Endothelial cell of umbilical vein (primary cell): ENCODE results near the gene CSNK1A1. TPM values are rescaled to one million over a fixed set of nuclear protein-coding genes. Genes with fewer than 3 reads are reported as not detected.

Experiments
- BruUV-seq: library from RNA; stranded (reverse); fragments of 400-500 nt; replicated peaks from 2 replicates; lab custom pipeline; 2021; lab: Mats Ljungman, UMichigan
- CTCF ChIA-PET: fragments of 300-600, 350-600 bp; sonication (Branson Sonifier 250); formaldehyde crosslinking; loops from one replicate; lab custom pipeline; 2021; ENCODE audit warnings: antibody characterized with exemption, inconsistent platforms; lab: Charles Lee
- POLR2A ChIA-PET: fragments of 300-600, 350-600 bp; sonication (Branson Sonifier 250); formaldehyde crosslinking; loops from one replicate; lab custom pipeline; 2021; ENCODE audit warnings: antibody characterized with exemption, inconsistent platforms; lab: Charles Lee
- DNase-seq: peaks from one replicate; pipeline ENCODE4 v3.0.0-alpha.2; 2011; ENCODE audit warnings: low read depth, low spot score
- FAIRE-seq: peaks from 2 replicates; lab custom pipeline; 2011; peaks lifted over from hg19 to GRCh38; lab: Jason Lieb, UNC
- H2AFZ ChIP-seq: 2 replicates; pipeline ENCODE4 v1.6.0; 2012; ENCODE audit warnings: low read depth, low read length, control low read depth, inconsistent platforms
- H3K27ac ChIP-seq: 2 replicates; pipeline ENCODE4 v1.5.1; 2011; ENCODE audit warnings: low read depth, mild to moderate bottlenecking, control low read depth, low read length, moderate library complexity; ENCODE audit not compliant: insufficient read depth
- H3K27me3 ChIP-seq, 2 experiments: 2 replicates each; pipeline versions ENCODE4 v1.6.0 to v1.6.1; 2011; ENCODE audit warnings: low read length in 2 of 2, mixed read lengths in 1 of 2; ENCODE audit not compliant: control insufficient read depth in 2 of 2, insufficient read depth in 2 of 2
- H3K36me3 ChIP-seq, 2 experiments: 2 replicates in 1 of 2; 3 replicates in 1 of 2; pipeline ENCODE4 v1.5.1; 2011; ENCODE audit warnings: low read length in 2 of 2, mild to moderate bottlenecking in 1 of 2, moderate library complexity in 1 of 2; ENCODE audit not compliant: control insufficient read depth in 2 of 2, insufficient read depth in 2 of 2; ENCODE audit errors: extremely low read depth in 1 of 2
- H3K4me1 ChIP-seq: 3 replicates; pipeline ENCODE4 v1.5.1; 2011; ENCODE audit warnings: mild to moderate bottlenecking, low read length; ENCODE audit not compliant: control insufficient read depth, insufficient read depth; ENCODE audit errors: extremely low read depth
- H3K4me2 ChIP-seq: 2 replicates; pipeline ENCODE4 v1.6.1; 2011; ENCODE audit warnings: low read length, control low read depth, mixed read lengths; ENCODE audit not compliant: insufficient read depth
- H3K4me3 ChIP-seq, 3 experiments: fragments of 200-600 bp in 1 of 3; sonication (generic), shearing (Covaris generic) in 1 of 3; replicated peaks in 1 of 3; 2 replicates each; pipeline ENCODE4 v1.5.1; 2011 to 2016; ENCODE audit warnings: control low read depth in 3 of 3, low read length in 3 of 3, mild to moderate bottlenecking in 2 of 3, inconsistent platforms in 1 of 3, low read depth in 1 of 3, moderate library complexity in 1 of 3; ENCODE audit not compliant: insufficient read depth in 1 of 3
- H3K79me2 ChIP-seq: 2 replicates; pipeline ENCODE4 v1.6.0; 2012; ENCODE audit warnings: low read length, inconsistent platforms; ENCODE audit not compliant: control insufficient read depth, insufficient read depth
- H3K9ac ChIP-seq: replicated peaks from 2 replicates; pipeline ENCODE3; 2011; ENCODE audit warnings: low read length, control low read depth; ENCODE audit not compliant: insufficient read depth; ENCODE audit errors: extremely low read depth
- H3K9me1 ChIP-seq: replicated peaks from 3 replicates; pipeline ENCODE4 v1.6.0; 2011; ENCODE audit warnings: mild to moderate bottlenecking, low read length; ENCODE audit not compliant: control insufficient read depth, insufficient read depth; ENCODE audit errors: extremely low read depth
- H3K9me3 ChIP-seq: replicated peaks from 2 replicates; pipeline ENCODE4 v1.5.1; 2012; ENCODE audit warnings: low read length, inconsistent platforms; ENCODE audit not compliant: control insufficient read depth, insufficient read depth
- H4K20me1 ChIP-seq: replicated peaks from 2 replicates; pipeline ENCODE3; 2011; ENCODE audit warnings: mild to moderate bottlenecking, low read length; ENCODE audit not compliant: control insufficient read depth, insufficient read depth; ENCODE audit errors: extremely low read depth
- CTCF ChIP-seq, 2 donors: IDR thresholded peaks; 1 replicate in 1 of 2; 2 replicates in 1 of 2; pipeline ENCODE4 v1.5.1; 2011; ENCODE audit warnings: low read length in 2 of 2, mild to moderate bottlenecking in 2 of 2, moderate library complexity in 2 of 2, control low read depth in 1 of 2, inconsistent platforms in 1 of 2, low read depth in 1 of 2; ENCODE audit not compliant: insufficient read depth in 1 of 2; ENCODE audit errors: extremely low read depth in 1 of 2
- EZH2 ChIP-seq: IDR thresholded peaks from 2 replicates; pipeline ENCODE4 v1.6.1; 2012; ENCODE audit warnings: borderline replicate concordance, low read depth, mild to moderate bottlenecking, moderate library complexity, low read length, inconsistent platforms; ENCODE audit not compliant: severe bottlenecking
- FOS ChIP-seq: IDR thresholded peaks from 2 replicates; pipeline ENCODE4 v1.6.1; 2011; ENCODE audit warnings: mild to moderate bottlenecking, low read length, moderate library complexity, borderline replicate concordance; ENCODE audit not compliant: insufficient read depth
- GATA2 ChIP-seq: IDR thresholded peaks from 2 replicates; pipeline ENCODE4 v1.7.0; 2011; ENCODE audit warnings: low read depth, mild to moderate bottlenecking, moderate library complexity, mixed read lengths, low read length; ENCODE audit not compliant: insufficient read length, insufficient read depth
- JUN ChIP-seq: IDR thresholded peaks from 2 replicates; pipeline ENCODE4 v1.6.1; 2011; ENCODE audit warnings: borderline replicate concordance, low read depth; ENCODE audit not compliant: insufficient read length, insufficient read depth
- MAX ChIP-seq: IDR thresholded peaks from 2 replicates; pipeline ENCODE4 v1.6.1; 2011; ENCODE audit not compliant: insufficient read depth, insufficient read length
- MYC ChIP-seq: IDR thresholded peaks from one replicate; pipeline ENCODE4 v1.6.1; 2011; ENCODE audit warnings: mild to moderate bottlenecking, low read depth, low read length
- POLR2A ChIP-seq: IDR thresholded peaks from 2 replicates; pipeline ENCODE4 v1.6.1; 2012; ENCODE audit warnings: low read depth, mild to moderate bottlenecking, control low read depth, low read length
- POLR2AphosphoS5 ChIP-seq: IDR thresholded peaks from 2 replicates; pipeline ENCODE4 v1.6.1; 2012; ENCODE audit warnings: low read depth, mild to moderate bottlenecking, control low read depth, low read length, moderate library complexity; ENCODE audit not compliant: insufficient read depth
- dilution Hi-C: fragments of 300-500 bp; cut with MboI; formaldehyde crosslinking; loops from one replicate; pipeline ENCODE4 v1.15.0; 2019; ENCODE audit warnings: low sequenced_read_pairs; ENCODE audit not compliant: extremely low pct_ligation_motif_present
- intact Hi-C: fragments of 100-400 bp; cut with micrococcal nuclease; formaldehyde crosslinking; loops from one replicate; pipeline ENCODE4 v1.10.0; 2022
- polyA plus RNA-seq, 4 experiments: library from polyadenylated mRNA; depleted of rRNA in 3 of 4; stranded (reverse) in 3 of 4; unstranded in 1 of 4; fragments of >200 nt; gene quantifications; 2 replicates each; pipeline versions ENCODE4 v1.2.1 to v1.2.3, GENCODE V29; 2011 to 2012; ENCODE audit warnings: missing spikeins in 1 of 4
- total RNA-seq: library from RNA; stranded (reverse); gene quantifications from 2 replicates; pipeline ENCODE4 v1.2.3, GENCODE V29; 2021

CSNK1A1 gene
- total and polyA plus RNA-seq, 2 donors (not counting 3 experiments of a cell fraction or from before 2014, with no cell fraction given) = 74.1 to 253 TPM

GRCh38 chr5:149498724-149499336 is 52.4 kb downstream of the CSNK1A1 start:
- Histone ChIP-seq H3K4me3 (no peak overlapping the region), H2AFZ (no peak overlapping the region), H4K20me1 (no peaks in the 10 kb centered on the region), H3K9me3 (no peaks in the 10 kb centered on the region), H3K9me1 (no peaks in the 10 kb centered on the region), H3K4me1 (no peaks in the 10 kb centered on the region), H3K27me3 (no peaks in the 10 kb centered on the region), H3K36me3 (peaks cover 15 to 33% of the 10 kb centered on the region in 2 experiments), H3K9ac (no peak overlapping the region), H3K27ac (no peak overlapping the region), H3K4me2 (no peak overlapping the region), H3K79me2 (peaks cover 8% of the 10 kb centered on the region)
- dilution Hi-C loops = no loop called here
- POLR2A ChIA-PET = interaction anchor here (0.6 kb wide), 1 partner anchor 52 kb away, joined by 6 read pairs; no protein-coding TSS in a partner anchor
- DNase-seq = no peak
- intact Hi-C loops = no loop called here
- no peak for FAIRE-seq
- no TSS peak for BruUV-seq
- no peak for TF ChIP-seq MYC
- no peak for TF ChIP-seq MAX
- no peak for TF ChIP-seq POLR2A
- no peak for TF ChIP-seq EZH2
- no peak for TF ChIP-seq POLR2AphosphoS5
- TF ChIP-seq FOS = no peak
- no peak for TF ChIP-seq CTCF (IDR thresholded peaks at IDR 0.05; ENCODE audit: extremely low read depth in 1 of 2, insufficient read depth in 1 of 2, low read depth in 1 of 2, low read length in 2 of 2)
- TF ChIP-seq GATA2 = no peak
- TF ChIP-seq JUN = no peak
- CTCF ChIA-PET = interaction anchor here (0.6 to 5.0 kb wide), 3 partner anchors 57 to 120 kb away, joined by 3 to 24 read pairs (median 6); no protein-coding TSS in a partner anchor
